Smooth muscle cell (in vitro differentiated cells): ENCODE results near the gene PLEKHO2. TPM values are rescaled to one million over a fixed set of nuclear protein-coding genes. Genes with fewer than 3 reads are reported as not detected.

Experiments used
- DNase-seq: peaks from one replicate; lab custom pipeline; 2025; ENCODE audit not compliant: unreplicated experiment; lab: John Stamatoyannopoulos, UW
- H2AFZ ChIP-seq: fragments of 200-600 bp; sonication (generic); 2 replicates; pipeline ENCODE4 v1.6.0; 2016; ENCODE audit warnings: antibody characterized with exemption, low read depth, mild to moderate bottlenecking
- H3F3A ChIP-seq: fragments of 200-600 bp; sonication (generic); 2 replicates; pipeline ENCODE4 v1.6.0; 2017; ENCODE audit warnings: antibody characterized with exemption, low read depth
- H3K27ac ChIP-seq: fragments of 200-600 bp; sonication (generic); 2 replicates; pipeline ENCODE4 v1.5.1; 2016; ENCODE audit warnings: low read depth, mild to moderate bottlenecking
- H3K27me3 ChIP-seq: fragments of 200-600 bp; sonication (generic); 2 replicates; pipeline ENCODE4 v1.6.1; 2016; ENCODE audit warnings: low read depth, mild to moderate bottlenecking
- H3K36me3 ChIP-seq: fragments of 200-600 bp; sonication (generic); 2 replicates; pipeline ENCODE4 v1.5.1; 2016; ENCODE audit warnings: low read depth
- H3K4me1 ChIP-seq: fragments of 200-600 bp; sonication (generic); 2 replicates; pipeline ENCODE4 v1.5.1; 2016; ENCODE audit warnings: low read depth
- H3K4me2 ChIP-seq: fragments of 200-600 bp; sonication (generic); 2 replicates; pipeline ENCODE4 v1.6.0; 2016; ENCODE audit warnings: mild to moderate bottlenecking
- H3K4me3 ChIP-seq: fragments of 200-600 bp; sonication (generic); 2 replicates; pipeline ENCODE4 v1.5.1; 2016; ENCODE audit warnings: mild to moderate bottlenecking
- H3K79me2 ChIP-seq: fragments of 200-600 bp; sonication (generic); 2 replicates; pipeline ENCODE4 v1.6.0; 2016; ENCODE audit warnings: low read depth, mild to moderate bottlenecking
- H3K9ac ChIP-seq: fragments of 200-600 bp; sonication (generic); 2 replicates; pipeline ENCODE4 v1.6.0; 2016; ENCODE audit warnings: low read depth
- H3K9me3 ChIP-seq: fragments of 200-600 bp; sonication (generic); replicated peaks from 2 replicates; pipeline ENCODE4 v1.5.1; 2016; ENCODE audit warnings: low read depth
- H4K20me1 ChIP-seq: fragments of 200-600 bp; sonication (generic); 2 replicates; pipeline ENCODE4 v1.6.0; 2016; ENCODE audit warnings: low read depth
- CTCF ChIP-seq: fragments of 200-600 bp; sonication (generic); IDR thresholded peaks from 2 replicates; pipeline ENCODE4 v1.5.1; 2017; ENCODE audit warnings: borderline replicate concordance, mild to moderate bottlenecking, antibody characterized with exemption; ENCODE audit not compliant: insufficient read depth, poor library complexity, severe bottlenecking
- WGBS: methylation state at CpG from one replicate; pipeline ENCODE4 v1.1.7; 2016; ENCODE audit warnings: low lambda C conversion rate; 5-methylcytosine and 5-hydroxymethylcytosine counted together
- polyA plus RNA-seq: library from polyadenylated mRNA; unstranded; fragments of >200 nt; fragmentation: Nextera tagmentation; extraction: Ambion mirVana; gene quantifications from 2 replicates; pipeline ENCODE4 v1.2.1, GENCODE V29; 2016
- total RNA-seq: library from RNA; depleted of rRNA; stranded (reverse); fragments of >200 nt; gene quantifications from 2 replicates; pipeline ENCODE4 v1.2.3, GENCODE V29; 2014

Gene PLEKHO2
- total and polyA plus RNA-seq, 2 experiments from 2014 or later, result 7.9 to 16.3 TPM

GRCh38 chr15:64845831-64846595 is 4.3 kb downstream of the PLEKHO2 start:
- no peak for DNase-seq
- Histone ChIP-seq H3K79me2 (peaks cover 71% of the 10 kb centered on the region), H3K4me3 (no peak overlapping the region), H3K36me3 (no peaks in the 10 kb centered on the region), H3K27ac (no peak overlapping the region), H3K9me3 (no peaks in the 10 kb centered on the region), H3K4me2 (no peak overlapping the region), H4K20me1 (peaks cover 74% of the 10 kb centered on the region), H3K9ac (no peak overlapping the region), H3K27me3 (no peaks in the 10 kb centered on the region), H2AFZ (no peak overlapping the region), H3K4me1 (peaks cover 35% of the 10 kb centered on the region), H3F3A (peaks cover 14% of the 10 kb centered on the region)
- no peak for TF ChIP-seq CTCF
- WGBS, result 89% methylated on average over 13 of the region's 13 CpGs

GRCh38 chr15:64847016-64847415 is 5.3 kb downstream of the PLEKHO2 start:
- no peaks in the 10 kb centered on the region for H3K9me3 ChIP-seq
- H3F3A ChIP-seq, result peaks cover 18% of the 10 kb centered on the region
- peaks cover 42% of the 10 kb centered on the region for H3K4me1 ChIP-seq
- H3K27ac ChIP-seq, result no peak overlapping the region
- no peak overlapping the region for H3K4me3 ChIP-seq
- TF ChIP-seq CTCF, result no peak
- no peak for DNase-seq
- H3K79me2 ChIP-seq, result peaks cover 70% of the 10 kb centered on the region
- no peaks in the 10 kb centered on the region for H3K36me3 ChIP-seq
- H3K27me3 ChIP-seq, result no peaks in the 10 kb centered on the region
- no peak overlapping the region for H3K4me2 ChIP-seq
- H3K9ac ChIP-seq, result no peak overlapping the region
- WGBS, result 88% methylated on average over 3 of the region's 3 CpGs
- H4K20me1 ChIP-seq, result peaks cover 83% of the 10 kb centered on the region
- H2AFZ ChIP-seq, result no peak overlapping the region

GRCh38 chr15:64847448-64847847 is 5.7 kb downstream of the PLEKHO2 start:
- Histone ChIP-seq H3K4me2 (no peak overlapping the region), H3K9ac (no peak overlapping the region), H3K36me3 (no peaks in the 10 kb centered on the region), H2AFZ (no peak overlapping the region), H3K79me2 (peaks cover 70% of the 10 kb centered on the region), H3K27ac (no peak overlapping the region), H4K20me1 (peaks cover 86% of the 10 kb centered on the region), H3K27me3 (no peaks in the 10 kb centered on the region), H3K4me1 (peaks cover 42% of the 10 kb centered on the region), H3K4me3 (no peak overlapping the region), H3K9me3 (no peaks in the 10 kb centered on the region), H3F3A (peaks cover 18% of the 10 kb centered on the region)
- 96% methylated on average over 3 of the region's 3 CpGs for WGBS
- no peak for DNase-seq
- TF ChIP-seq CTCF, result no peak
